HEK293T (cell line): ENCODE measurements around the gene SLC25A13.
A peak's percentile ranks its signal among the peaks of the same experiment; 100 is the strongest.

Experiments used
- CTCF ChIA-PET: fragments of 350-600 bp; formaldehyde crosslinking; extraction: SDS; loops from one replicate; lab custom pipeline; 2021; ENCODE audit warnings: antibody characterized with exemption, inconsistent platforms; lab: Yijun Ruan, JAX
- POLR2A ChIA-PET: fragments of 350-600 bp; formaldehyde crosslinking; extraction: SDS; loops from one replicate; lab custom pipeline; 2020; ENCODE audit warnings: antibody characterized with exemption, inconsistent platforms; lab: Yijun Ruan, JAX
- DNase-seq: peaks from one replicate; pipeline ENCODE4 v3.0.0; 2012; ENCODE audit warnings: mixed read lengths; ENCODE audit errors: extremely low spot score
- BHLHE40 ChIP-seq: fragments of 450-650 bp; IDR thresholded peaks from 2 replicates; pipeline ENCODE4 v1.6.1; 2016; ENCODE audit warnings: mild to moderate bottlenecking, moderate library complexity, borderline replicate concordance
- CTBP1 ChIP-seq: fragments of 450-650 bp; IDR thresholded peaks from 2 replicates; pipeline ENCODE4 v1.6.1; 2016; ENCODE audit warnings: borderline replicate concordance
- ELF4 ChIP-seq: fragments of 450-650 bp; IDR thresholded peaks from 2 replicates; pipeline ENCODE4 v1.6.1; 2017; ENCODE audit warnings: antibody characterized with exemption
- FOXA1 ChIP-seq: fragments of 450-650 bp; IDR thresholded peaks from 2 replicates; pipeline ENCODE4 v1.6.1; 2016; ENCODE audit warnings: mild to moderate bottlenecking
- FOXK2 ChIP-seq: fragments of 450-650 bp; IDR thresholded peaks from 2 replicates; pipeline ENCODE4 v1.6.1; 2016; ENCODE audit warnings: mild to moderate bottlenecking
- FOXM1 ChIP-seq: fragments of 450-650 bp; IDR thresholded peaks from 2 replicates; pipeline ENCODE4 v1.6.1; 2017; ENCODE audit warnings: mild to moderate bottlenecking, borderline replicate concordance
- HDGF ChIP-seq: fragments of 450-650 bp; IDR thresholded peaks from 2 replicates; pipeline ENCODE4 v1.6.1; 2017; ENCODE audit warnings: antibody characterized with exemption, borderline replicate concordance
- L3MBTL2 ChIP-seq: fragments of 450-650 bp; conservative IDR thresholded peaks from 2 replicates; pipeline ENCODE4 v1.6.1; 2016; ENCODE audit warnings: mild to moderate bottlenecking
- LEF1 ChIP-seq: fragments of 450-650 bp; IDR thresholded peaks from 2 replicates; pipeline ENCODE4 v1.6.1; 2017; ENCODE audit warnings: mild to moderate bottlenecking, borderline replicate concordance
- NFRKB ChIP-seq: fragments of 450-650 bp; IDR thresholded peaks from 2 replicates; pipeline ENCODE4 v1.6.1; 2016; ENCODE audit warnings: mild to moderate bottlenecking, moderate library complexity
- PKNOX1 ChIP-seq: fragments of 450-650 bp; IDR thresholded peaks from 2 replicates; pipeline ENCODE4 v1.6.1; 2016
- SP1 ChIP-seq: fragments of 450-650 bp; IDR thresholded peaks from 2 replicates; pipeline ENCODE4 v1.6.1; 2017
- TARDBP ChIP-seq: fragments of 450-650 bp; IDR thresholded peaks from 2 replicates; pipeline ENCODE4 v1.6.1; 2016

Gene SLC25A13

GRCh38 chr7:96076350-96076707 lies 245.6 kb downstream of the SLC25A13 start:
- POLR2A ChIA-PET = no interaction called here
- DNase-seq = no peak
- CTCF ChIA-PET = interaction anchor here (0.7 kb wide), 1 partner anchor 331 kb away, joined by 3 read pairs; no protein-coding TSS in a partner anchor
- TF ChIP-seq HDGF (no peak), L3MBTL2 (0 out of 2 replicates have a peak, but pooled peaks have one; percentile 11)

GRCh38 chr7:96075510-96076349 lies 246.2 kb downstream of the SLC25A13 start:
- POLR2A ChIA-PET = no interaction called here
- TF ChIP-seq TARDBP (no peak), BHLHE40 (no peak), FOXM1 (no peak), SP1 (no peak), PKNOX1 (no peak), CTBP1 (no peak), LEF1 (no peak), ELF4 (no peak), L3MBTL2 (no peak; the same call in 1 of the 2 replicates), NFRKB (no peak)
- CTCF ChIA-PET = interaction anchor here (0.6 to 0.7 kb wide), 3 partner anchors 108 to 332 kb away, joined by 3 to 4 read pairs (median 3); no protein-coding TSS in a partner anchor
- DNase-seq = peak; percentile 77

- DNase-seq = no peak
- CTCF ChIA-PET = interaction anchor here (0.6 to 0.7 kb wide), 2 partner anchors 109 to 142 kb away, joined by 3 to 4 read pairs; no protein-coding TSS in a partner anchor
- POLR2A ChIA-PET = no interaction called here
- no peak for TF ChIP-seq ELF4
- TF ChIP-seq L3MBTL2 = no peak
- TF ChIP-seq LEF1 = no peak
- no peak for TF ChIP-seq HDGF
- no peak for TF ChIP-seq NFRKB
- no peak for TF ChIP-seq FOXK2
- TF ChIP-seq FOXA1 = no peak
- TF ChIP-seq BHLHE40 = no peak
- no peak for TF ChIP-seq CTBP1
These were observed 247.0 kb downstream of the SLC25A13 start for GRCh38 chr7:96074871-96075270.
